Spleen (tissue), 7 donors: ENCODE measurements around the gene DMD.

ENCODE experiments used
- POLR2A ChIP-seq, 3 donors: fragments of 450-650 bp; IDR thresholded peaks; one replicate each; pipeline ENCODE4 v1.5.1; 2017; ENCODE audit warnings: antibody characterized with exemption in 3 of 3, mild to moderate bottlenecking in 1 of 3
- POLR2AphosphoS5 ChIP-seq, 3 donors: sonication (generic); formaldehyde crosslinking; IDR thresholded peaks; one replicate each; pipeline ENCODE4 v1.5.1; 2017; ENCODE audit warnings: antibody characterized with exemption in 3 of 3
- TF ChIP-seq, protein P1 (sequence below), 11 experiments: fragments of 200-600 bp in 7 of 11; fragments of 450-650 bp in 4 of 11; sonication (generic) in 4 of 11; IDR thresholded peaks in 8 of 11; conservative IDR thresholded peaks in 3 of 11; 1 replicate in 7 of 11; 2 replicates in 4 of 11; pipeline versions ENCODE4 v1.4.0 to v1.8.0; 2016 to 2021; ENCODE audit warnings: antibody characterized with exemption in 11 of 11, inconsistent platforms in 4 of 11, mild to moderate bottlenecking in 1 of 11
- donor health status: DM: no; HTN: no; CAD: no; lungs with moderate emphysema.
- donor health status: DM: no; HTN: no; CAD: no.
- donor health status: DM: no; HTN: no; CAD: no.

DNA sequence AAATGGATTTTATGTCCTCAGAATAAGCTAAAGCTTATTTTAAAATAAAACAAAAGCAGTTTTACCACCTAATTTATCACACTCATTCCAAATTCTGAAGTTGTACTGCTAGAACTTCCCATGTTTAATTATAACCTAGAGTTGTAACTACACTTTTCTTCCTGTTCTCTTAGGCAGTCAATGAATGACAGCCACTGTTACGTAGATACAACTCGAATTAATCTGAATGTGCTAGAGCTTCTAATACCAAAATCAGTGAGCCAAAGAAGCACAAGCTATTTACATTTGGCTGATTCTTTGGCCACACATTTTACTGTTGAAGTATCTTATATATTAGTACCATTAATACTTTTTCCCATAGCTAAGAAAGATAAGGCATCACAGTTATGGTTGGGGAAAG lies 2040.6 kb downstream of the DMD start:
- TF ChIP-seq, protein P1, sequence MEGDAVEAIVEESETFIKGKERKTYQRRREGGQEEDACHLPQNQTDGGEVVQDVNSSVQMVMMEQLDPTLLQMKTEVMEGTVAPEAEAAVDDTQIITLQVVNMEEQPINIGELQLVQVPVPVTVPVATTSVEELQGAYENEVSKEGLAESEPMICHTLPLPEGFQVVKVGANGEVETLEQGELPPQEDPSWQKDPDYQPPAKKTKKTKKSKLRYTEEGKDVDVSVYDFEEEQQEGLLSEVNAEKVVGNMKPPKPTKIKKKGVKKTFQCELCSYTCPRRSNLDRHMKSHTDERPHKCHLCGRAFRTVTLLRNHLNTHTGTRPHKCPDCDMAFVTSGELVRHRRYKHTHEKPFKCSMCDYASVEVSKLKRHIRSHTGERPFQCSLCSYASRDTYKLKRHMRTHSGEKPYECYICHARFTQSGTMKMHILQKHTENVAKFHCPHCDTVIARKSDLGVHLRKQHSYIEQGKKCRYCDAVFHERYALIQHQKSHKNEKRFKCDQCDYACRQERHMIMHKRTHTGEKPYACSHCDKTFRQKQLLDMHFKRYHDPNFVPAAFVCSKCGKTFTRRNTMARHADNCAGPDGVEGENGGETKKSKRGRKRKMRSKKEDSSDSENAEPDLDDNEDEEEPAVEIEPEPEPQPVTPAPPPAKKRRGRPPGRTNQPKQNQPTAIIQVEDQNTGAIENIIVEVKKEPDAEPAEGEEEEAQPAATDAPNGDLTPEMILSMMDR (IDR thresholded peaks at IDR 0.05 in 8 of 11, conservative IDR thresholded peaks at IDR 0.05 in 3 of 11) = no peak
- no peak for TF ChIP-seq POLR2AphosphoS5 (IDR thresholded peaks at IDR 0.05)
- no peak for TF ChIP-seq POLR2A (IDR thresholded peaks at IDR 0.05)
